Right ventricle myocardium inferior (tissue), 1 donor: ENCODE results near the gene GALNTL6. TPM values are rescaled to one million over a fixed set of nuclear protein-coding genes. Genes with fewer than 3 reads are reported as not detected.
A peak's percentile ranks its signal among the peaks of the same experiment; 100 is the strongest.

ENCODE experiments used
- ATAC-seq: fragments of 200-7000 bp; cut with Tn5 transposase; one replicate; pipeline ENCODE4 v1.9.1; 2020; ENCODE audit warnings: mild to moderate bottlenecking, moderate library complexity
- DNase-seq: peaks from one replicate; pipeline ENCODE4 v3.0.0; 2021; ENCODE audit errors: missing footprints
- intact Hi-C: fragments of 100-400 bp; cut with DNase I; formaldehyde crosslinking; loops from one replicate; pipeline ENCODE4 v1.11.0; 2022
- total RNA-seq: library from RNA; stranded (reverse); fragmentation: NEBNext Ultra II Directional; extraction: Animal tissue kit (Norgen Biotek cat#: 25700); gene quantifications from one replicate; pipeline ENCODE4 v1.2.1, GENCODE V29; 2021
- donor health status: DM: no; HTN: yes; CAD: no; lungs with severe emphysema.

The GALNTL6 gene
- total RNA-seq, 1 donor from 2014 or later: not detected

DNA sequence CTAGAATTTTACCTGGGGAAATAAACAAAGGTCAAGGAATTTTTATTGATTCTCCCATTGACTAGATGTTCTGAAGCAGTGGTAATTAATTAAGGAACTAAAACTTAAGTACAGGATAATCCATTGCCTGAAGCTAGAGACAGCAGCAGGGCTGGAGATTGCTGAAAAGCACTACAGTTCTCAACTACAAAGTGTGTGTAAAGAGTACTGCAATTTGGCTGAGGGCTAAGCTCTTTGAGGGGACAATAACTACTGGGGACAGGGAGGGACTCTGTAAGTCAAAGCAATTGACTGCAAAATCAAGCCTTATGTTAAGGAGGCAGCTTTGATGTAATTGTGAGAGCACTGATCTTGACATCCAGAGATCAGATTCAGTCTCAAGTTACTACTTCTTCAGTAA lies 260.4 kb downstream of the GALNTL6 start:
- DNase-seq (no peak), ATAC-seq (no peak)
- intact Hi-C loops: no loop called here

- intact Hi-C loops: no loop called here
- DNase-seq (no peak), ATAC-seq (no peak)
Observed at GRCh38 chr4:172083272-172083671, 270.1 kb downstream of the GALNTL6 start.

- DNase-seq (no peak), ATAC-seq (no peak)
- intact Hi-C loops: no loop called here
Observed at GRCh38 chr4:172088556-172088955, 275.4 kb downstream of the GALNTL6 start.

GRCh38 chr4:172095161-172095560 lies 282.0 kb downstream of the GALNTL6 start:
- DNase-seq (no peak), ATAC-seq (no peak)
- intact Hi-C loops: no loop called here

- DNase-seq (no peak), ATAC-seq (no peak)
- intact Hi-C loops: no loop called here
Observed at GRCh38 chr4:172096786-172097185, 283.6 kb downstream of the GALNTL6 start.

DNA sequence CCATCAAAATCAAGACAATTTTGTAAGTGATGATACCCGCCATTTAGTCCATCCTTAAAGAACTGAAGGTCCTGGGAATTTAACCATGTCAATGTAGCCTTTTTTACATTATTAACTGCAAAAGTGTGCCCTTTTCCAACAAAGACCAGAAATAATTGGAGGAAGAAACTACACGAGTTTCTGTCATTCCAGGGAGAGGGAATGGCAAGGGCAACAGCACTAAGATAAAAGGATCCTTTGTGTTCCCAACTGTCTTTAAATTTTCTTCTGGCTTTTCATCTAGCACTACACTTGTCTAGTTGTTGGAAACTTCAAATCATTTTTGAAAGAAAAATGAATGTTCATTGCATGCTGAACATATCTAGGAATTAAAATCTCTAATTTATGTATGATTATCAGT lies 286.2 kb downstream of the GALNTL6 start:
- ATAC-seq: no peak
- intact Hi-C loops: no loop called here
- no peak for DNase-seq

GRCh38 chr4:172103456-172103855 lies 290.3 kb downstream of the GALNTL6 start:
- ATAC-seq (no peak), DNase-seq (no peak)
- intact Hi-C loops: no loop called here

GRCh38 chr4:172104539-172104938 lies 291.3 kb downstream of the GALNTL6 start:
- intact Hi-C loops: no loop called here
- DNase-seq: no peak
- ATAC-seq: no peak

DNA sequence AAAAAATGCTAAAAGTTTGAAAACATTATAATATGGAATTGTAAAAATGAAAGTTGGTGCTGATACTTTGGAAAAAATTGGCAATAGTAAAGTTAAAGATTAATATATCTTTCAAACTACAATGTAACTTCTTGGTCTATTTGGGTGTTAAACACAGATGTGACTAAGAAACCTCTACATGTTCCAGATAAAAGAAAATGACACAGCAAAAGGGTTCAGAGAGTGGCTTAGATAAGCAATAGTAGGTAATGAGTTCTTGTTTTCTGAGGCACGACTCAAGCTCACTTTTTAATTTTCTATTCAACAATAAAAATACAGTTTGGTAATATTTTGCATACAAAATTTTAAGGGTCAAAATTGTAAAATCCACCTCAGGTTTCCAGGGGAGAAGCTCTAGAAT lies 292.7 kb downstream of the GALNTL6 start:
- no peak for ATAC-seq
- intact Hi-C loops: no loop called here
- DNase-seq: no peak

DNA sequence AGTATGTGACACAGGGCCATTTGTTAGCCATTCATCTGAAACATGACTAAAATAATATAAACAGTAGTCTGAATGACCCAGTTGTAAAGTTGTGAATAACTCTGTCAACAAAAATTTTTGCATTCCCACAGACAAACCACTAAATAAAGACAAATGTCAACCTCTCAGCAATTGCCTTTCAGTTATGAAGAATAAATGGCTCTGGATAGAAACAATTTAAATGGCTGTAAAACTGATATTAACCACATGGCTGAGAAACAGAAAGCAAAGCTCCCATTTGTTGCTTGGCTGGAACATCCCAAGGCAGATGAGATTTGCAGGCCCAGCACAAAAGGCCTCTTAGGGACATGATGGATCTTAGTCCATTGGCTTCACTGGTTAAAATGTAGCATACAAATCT lies 296.3 kb downstream of the GALNTL6 start:
- ATAC-seq: no peak
- intact Hi-C loops: no loop called here
- no peak for DNase-seq

GRCh38 chr4:172124656-172125308 lies 311.6 kb downstream of the GALNTL6 start:
- ATAC-seq: no peak
- intact Hi-C loops: no loop called here
- DNase-seq: no peak

DNA sequence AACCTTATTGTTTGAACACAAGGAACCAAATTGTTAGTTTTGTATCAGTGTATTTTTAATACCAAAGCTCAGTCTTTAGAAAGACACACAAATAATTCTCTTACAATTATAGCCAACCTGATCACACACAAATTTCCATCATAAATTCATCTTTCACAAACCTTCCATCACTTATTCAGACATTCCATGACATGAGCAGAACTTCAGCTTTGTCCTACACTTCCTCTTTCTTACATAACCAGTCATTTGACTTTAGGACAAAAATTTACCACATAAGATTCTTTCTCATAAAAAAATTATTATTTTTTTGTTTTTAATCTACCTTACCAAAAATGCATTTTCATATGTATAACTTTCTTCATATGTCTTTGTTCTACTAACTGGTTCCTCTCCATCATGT lies 312.2 kb downstream of the GALNTL6 start:
- intact Hi-C loops: no loop called here
- ATAC-seq (no peak), DNase-seq (no peak)

DNA sequence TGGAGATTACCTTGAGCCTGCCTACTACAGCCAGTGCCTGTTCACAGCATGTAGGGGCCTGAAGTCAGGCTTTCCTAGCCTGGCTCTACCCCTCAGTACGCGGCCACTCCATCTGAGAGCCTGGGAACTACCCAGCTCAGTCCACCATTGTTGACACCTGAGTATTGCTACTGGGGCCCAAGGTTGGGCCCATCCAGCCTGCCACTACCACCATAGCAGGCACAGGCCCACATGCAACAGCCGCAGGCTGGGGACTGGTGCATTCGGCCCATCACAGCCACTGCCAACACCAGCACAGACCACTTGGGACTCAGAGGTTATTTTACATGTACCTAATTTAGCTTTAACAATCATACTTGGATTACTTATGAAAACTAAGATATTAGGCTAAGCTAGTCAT lies 314.0 kb downstream of the GALNTL6 start:
- ATAC-seq (no peak), DNase-seq (no peak)
- intact Hi-C loops: no loop called here

GRCh38 chr4:172129593-172129992 lies 316.4 kb downstream of the GALNTL6 start:
- ATAC-seq: no peak
- intact Hi-C loops: no loop called here

DNA sequence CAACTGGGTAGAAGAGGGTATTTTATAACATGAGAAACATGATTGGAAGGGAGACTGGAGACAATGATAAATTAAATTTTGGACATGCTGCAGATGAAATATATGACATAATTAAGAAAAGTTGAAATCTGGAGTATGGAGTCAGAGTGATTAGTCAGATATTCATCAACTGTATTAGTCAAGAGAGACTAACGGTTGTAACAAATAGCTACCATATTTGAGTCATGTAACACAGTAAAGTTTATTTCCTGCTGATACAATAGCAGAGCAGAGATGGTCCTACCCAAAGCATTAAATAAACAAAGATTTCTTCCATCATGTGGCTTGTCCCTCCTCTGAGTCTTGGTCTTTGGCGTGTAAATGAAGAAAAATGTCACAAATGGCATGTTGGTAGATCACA lies 321.3 kb downstream of the GALNTL6 start:
- ATAC-seq: no peak
- DNase-seq: no peak
- intact Hi-C loops: no loop called here

More at GRCh38 chr4:172129593-172129992, 316.4 kb downstream of the GALNTL6 start:
- DNase-seq: no peak

- DNase-seq (no peak), ATAC-seq (no peak)
- intact Hi-C loops: no loop called here
Observed at GRCh38 chr4:172141025-172141424, 327.8 kb downstream of the GALNTL6 start.

GRCh38 chr4:172142281-172142741 lies 329.1 kb downstream of the GALNTL6 start:
- ATAC-seq (no peak), DNase-seq (no peak)
- intact Hi-C loops: no loop called here

- intact Hi-C loops: no loop called here
- DNase-seq (no peak), ATAC-seq (no peak)
Observed at GRCh38 chr4:172143605-172144314, 330.6 kb downstream of the GALNTL6 start.

- ATAC-seq: no peak
- intact Hi-C loops: no loop called here
- no peak for DNase-seq
Observed at GRCh38 chr4:172147687-172148086, 334.5 kb downstream of the GALNTL6 start.

DNA sequence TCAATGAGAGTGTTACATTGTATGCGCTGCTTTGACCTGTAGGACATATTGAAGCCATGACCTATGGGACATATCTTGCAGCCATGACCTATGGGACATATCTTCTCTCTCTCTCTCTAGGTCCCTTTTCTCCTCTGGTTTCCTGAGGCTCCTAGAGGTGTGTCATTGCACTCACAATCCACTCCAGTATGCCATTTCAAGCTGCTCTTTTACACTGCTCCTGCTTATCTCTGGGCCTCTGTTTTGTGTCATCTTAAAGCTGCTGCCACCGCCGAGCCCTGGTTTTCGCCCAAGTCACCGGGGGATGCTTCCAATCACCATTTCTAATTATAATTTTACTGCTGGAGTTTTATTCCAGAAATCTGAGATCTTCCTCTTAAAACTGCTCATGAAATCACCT lies 336.1 kb downstream of the GALNTL6 start:
- DNase-seq: no peak
- intact Hi-C loops: no loop called here
- peak; percentile 37 for ATAC-seq

- intact Hi-C loops: no loop called here
- DNase-seq (no peak), ATAC-seq (no peak)
Observed at GRCh38 chr4:172152284-172152683, 339.1 kb downstream of the GALNTL6 start.
